Suppressor macrophage treated with lipopolysaccharide for 1 hour (primary cell): Measurements from ENCODE around the gene PDGFC.

Experiments used
- DNase-seq, 3 donors: peaks; one replicate each; pipeline ENCODE4 v3.0.0-alpha.2; 2020 to 2022

PDGFC gene

GRCh38 chr4:156825074-156825473 is 146.5 kb downstream of the PDGFC start:
- DNase-seq = no peak

GRCh38 chr4:156824451-156825060 is 147.0 kb downstream of the PDGFC start:
- no peak for DNase-seq

- no peak for DNase-seq
These were observed 150.7 kb downstream of the PDGFC start for GRCh38 chr4:156820931-156821330.

- no peak for DNase-seq
These were observed 155.2 kb downstream of the PDGFC start for GRCh38 chr4:156816360-156816755.

GRCh38 chr4:156815717-156816359 is 155.8 kb downstream of the PDGFC start:
- no peak for DNase-seq

GRCh38 chr4:156811963-156812362 is 159.6 kb downstream of the PDGFC start:
- no peak for DNase-seq

- DNase-seq = no peak
These were observed 160.3 kb downstream of the PDGFC start for GRCh38 chr4:156811286-156811685.

- no peak for DNase-seq
These were observed 165.9 kb downstream of the PDGFC start for GRCh38 chr4:156805696-156806095.

GRCh38 chr4:156803056-156803455 is 168.5 kb downstream of the PDGFC start:
- peak in 2 of 3 donors; percentile 21 to 27 for DNase-seq

- no peak for DNase-seq
These were observed 171.1 kb downstream of the PDGFC start for GRCh38 chr4:156800463-156800862.

- DNase-seq = peak; percentile 77 to 92 (median 84)
These were observed 172.4 kb downstream of the PDGFC start for GRCh38 chr4:156799121-156799589.

- DNase-seq = no peak
These were observed 173.2 kb downstream of the PDGFC start for GRCh38 chr4:156798438-156798837.

- DNase-seq = peak; percentile 56 to 67 (median 67)
These were observed 174.4 kb downstream of the PDGFC start for GRCh38 chr4:156797206-156797605.

GRCh38 chr4:156795727-156796126 is 175.9 kb downstream of the PDGFC start:
- DNase-seq = no peak

GRCh38 chr4:156794863-156795262 is 176.7 kb downstream of the PDGFC start:
- DNase-seq = no peak

- no peak for DNase-seq
These were observed 179.0 kb downstream of the PDGFC start for GRCh38 chr4:156792462-156793085.

- no peak for DNase-seq
These were observed 180.7 kb downstream of the PDGFC start for GRCh38 chr4:156790866-156791265.

- no peak for DNase-seq
These were observed 182.8 kb downstream of the PDGFC start for GRCh38 chr4:156788782-156789181.

GRCh38 chr4:156786713-156787112 is 184.9 kb downstream of the PDGFC start:
- no peak for DNase-seq

- DNase-seq = no peak
These were observed 186.6 kb downstream of the PDGFC start for GRCh38 chr4:156784970-156785369.

GRCh38 chr4:156783966-156784365 is 187.6 kb downstream of the PDGFC start:
- no peak for DNase-seq

- DNase-seq = no peak
These were observed 189.1 kb downstream of the PDGFC start for GRCh38 chr4:156782491-156782890.

- no peak for DNase-seq
These were observed 189.7 kb downstream of the PDGFC start for GRCh38 chr4:156781852-156782251.

GRCh38 chr4:156779774-156780173 is 191.8 kb downstream of the PDGFC start:
- no peak for DNase-seq
